Measurements from ENCODE around the gene SEMA6A.
A peak's percentile ranks its signal among the peaks of the same experiment; 100 is the strongest.

SEMA6A gene

GRCh38 chr5:116507051-116507537 lies 67.5 kb downstream of the SEMA6A start:
- no peak overlapping the region for H3K4me3 ChIP-seq (replicated peaks; ENCODE audit: low read depth, low read length)
- DNase-seq (ENCODE audit: low read depth) = peak; percentile 30
- no peak for TF ChIP-seq CTCF (IDR thresholded peaks at IDR 0.05; ENCODE audit: low read length, missing control alignments)

DNA sequence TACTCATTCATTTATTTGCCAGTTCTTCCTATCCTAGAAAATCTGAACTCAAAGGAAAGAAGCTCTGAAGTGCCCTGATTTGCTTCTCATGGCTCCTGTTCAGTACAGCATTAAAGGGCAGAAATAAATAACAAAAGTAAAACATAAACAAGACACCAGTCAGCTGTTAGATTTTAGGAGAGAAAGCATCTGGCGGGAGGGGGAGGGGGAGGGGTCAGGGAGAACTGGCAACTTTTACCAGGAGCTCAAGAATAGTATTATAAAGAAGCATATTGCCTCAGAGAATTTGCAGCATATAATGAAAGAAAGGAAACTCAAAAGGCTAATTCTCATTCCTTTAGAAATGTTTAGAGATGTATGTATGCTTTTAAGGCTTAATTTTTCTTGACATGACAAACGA lies 68.1 kb downstream of the SEMA6A start:
- TF ChIP-seq CTCF (IDR thresholded peaks at IDR 0.05; ENCODE audit: low read length, missing control alignments) = no peak
- H3K4me3 ChIP-seq (replicated peaks; ENCODE audit: low read depth, low read length) = no peak overlapping the region
- no peak for DNase-seq (ENCODE audit: low read depth)

DNA sequence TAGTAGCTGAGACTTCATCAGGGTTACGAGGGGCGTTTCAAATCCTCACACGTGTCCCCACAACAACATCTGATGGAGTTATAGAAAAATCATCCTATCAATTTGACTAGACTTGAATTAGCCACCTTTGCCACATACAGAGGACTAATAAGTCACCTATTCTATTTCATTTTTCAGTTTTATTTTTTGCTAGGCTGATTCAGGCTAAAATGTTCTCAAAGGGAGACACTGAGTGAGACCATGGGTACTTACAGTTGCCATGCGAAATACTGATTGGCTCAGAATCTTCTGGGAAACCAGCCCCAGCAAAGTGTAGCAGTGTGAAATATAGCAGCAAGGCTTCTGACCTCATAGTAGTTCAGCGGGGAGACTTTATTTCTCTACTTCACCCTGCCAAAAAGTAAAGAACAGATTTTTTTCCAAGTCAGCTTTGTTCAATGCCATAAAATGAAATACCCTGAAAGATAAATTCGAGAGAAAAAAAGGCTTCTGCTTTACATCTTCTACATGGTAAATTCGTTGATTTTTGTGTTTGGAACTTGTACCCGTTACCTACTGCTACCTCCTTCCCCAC lies 69.9 kb downstream of the SEMA6A start:
- TF ChIP-seq CTCF (IDR thresholded peaks at IDR 0.05; ENCODE audit: low read length, missing control alignments) = no peak
- no peak overlapping the region for H3K4me3 ChIP-seq (replicated peaks; ENCODE audit: low read depth, low read length)

DNA sequence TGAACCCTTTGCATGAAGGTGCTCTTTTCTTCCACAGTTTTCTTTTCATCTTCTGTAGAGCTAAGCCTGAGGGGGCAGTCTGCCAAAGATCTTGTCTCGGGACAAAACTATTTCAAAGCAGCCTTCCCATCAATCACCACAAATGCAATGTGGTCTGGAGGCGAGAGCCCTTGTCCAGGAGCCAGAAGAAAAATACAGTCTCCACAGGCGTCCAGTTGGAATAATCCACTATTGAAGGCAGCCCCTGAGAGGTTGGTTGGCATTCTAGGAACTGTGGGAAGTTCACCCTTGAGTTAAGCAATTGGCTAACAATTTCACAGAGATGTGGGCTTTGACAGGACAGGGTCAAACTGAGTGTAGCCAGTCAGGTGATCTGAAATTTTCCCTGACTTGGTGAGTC lies 72.0 kb downstream of the SEMA6A start:
- H3K4me3 ChIP-seq (replicated peaks; ENCODE audit: low read depth, low read length) = no peak overlapping the region
- peak; percentile 49 for DNase-seq (ENCODE audit: low read depth)
- TF ChIP-seq CTCF (IDR thresholded peaks at IDR 0.05; ENCODE audit: low read length, missing control alignments) = no peak

More for the DNA sequence above, 69.9 kb downstream of the SEMA6A start:
- no peak for DNase-seq (ENCODE audit: low read depth)

DNA sequence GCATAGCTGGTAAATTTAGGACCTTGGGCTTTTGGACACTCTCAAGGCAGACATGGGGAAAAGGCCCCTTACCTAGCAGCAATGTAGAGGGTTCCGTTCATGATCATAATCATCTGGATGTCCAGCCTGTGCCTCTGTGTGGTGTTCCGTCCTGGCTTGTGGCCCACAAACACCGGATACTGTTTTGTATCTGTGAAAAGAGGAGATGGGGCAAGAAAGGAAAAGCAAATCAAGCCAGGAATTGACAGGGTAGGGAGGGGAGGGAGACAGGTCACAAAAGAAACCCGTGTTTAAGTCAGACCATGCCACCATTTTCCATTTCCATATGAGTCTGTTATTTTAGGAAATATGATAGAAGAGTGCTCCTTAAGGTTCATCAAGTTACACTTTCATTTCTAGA lies 72.5 kb downstream of the SEMA6A start:
- H3K4me3 ChIP-seq (replicated peaks; ENCODE audit: low read depth, low read length) = no peak overlapping the region
- DNase-seq (ENCODE audit: low read depth) = no peak
- TF ChIP-seq CTCF (IDR thresholded peaks at IDR 0.05; ENCODE audit: low read length, missing control alignments) = no peak

- no peak for DNase-seq (ENCODE audit: low read depth)
- no peak for TF ChIP-seq CTCF (IDR thresholded peaks at IDR 0.05; ENCODE audit: low read length, missing control alignments)
- no peak overlapping the region for H3K4me3 ChIP-seq (replicated peaks; ENCODE audit: low read depth, low read length)
These were observed 76.0 kb downstream of the SEMA6A start for GRCh38 chr5:116498503-116499048.

GRCh38 chr5:116497631-116498030 lies 77.0 kb downstream of the SEMA6A start:
- DNase-seq (ENCODE audit: low read depth) = no peak
- TF ChIP-seq CTCF (IDR thresholded peaks at IDR 0.05; ENCODE audit: low read length, missing control alignments) = no peak
- no peak overlapping the region for H3K4me3 ChIP-seq (replicated peaks; ENCODE audit: low read depth, low read length)
